GM23338 (cell line): ENCODE measurements around the gene HRH4. TPM values are rescaled to one million over a fixed set of nuclear protein-coding genes. Genes with fewer than 3 reads are reported as not detected.

Experiments used
- ATAC-seq: fragments of 200-7000 bp; cut with Tn5 transposase; 3 replicates; pipeline ENCODE4 v1.9.1; 2020
- DNase-seq: peaks from one replicate; pipeline ENCODE4 v3.0.0-alpha.2; 2015; ENCODE audit warnings: low spot score
- H2AFZ ChIP-seq: fragments of 200-600 bp; sonication (generic); 2 replicates; pipeline ENCODE4 v1.8.0; 2016; ENCODE audit warnings: antibody characterized with exemption, mild to moderate bottlenecking, moderate library complexity
- H3F3A ChIP-seq: fragments of 200-600 bp; sonication (generic); replicated peaks from 2 replicates; pipeline ENCODE4 v1.8.0; 2017; ENCODE audit warnings: antibody characterized with exemption, mixed run types, low read depth
- H3K27ac ChIP-seq: fragments of 200-600 bp; sonication (generic); 2 replicates; pipeline ENCODE4 v1.6.1; 2016; ENCODE audit warnings: low read depth
- H3K27me3 ChIP-seq: fragments of 200-600 bp; sonication (generic); 2 replicates; pipeline ENCODE4 v1.8.0; 2016; ENCODE audit warnings: mild to moderate bottlenecking, mixed run types, moderate library complexity; ENCODE audit not compliant: insufficient read depth
- H3K36me3 ChIP-seq: fragments of 200-600 bp; sonication (generic); 2 replicates; pipeline ENCODE4 v1.8.0; 2016; ENCODE audit warnings: mild to moderate bottlenecking; ENCODE audit not compliant: insufficient read depth
- H3K4me1 ChIP-seq: fragments of 200-600 bp; sonication (generic); 2 replicates; pipeline ENCODE4 v1.8.0; 2016; ENCODE audit warnings: mild to moderate bottlenecking, moderate library complexity; ENCODE audit not compliant: insufficient read depth
- H3K4me2 ChIP-seq: fragments of 200-600 bp; sonication (generic); 2 replicates; pipeline ENCODE4 v1.7.1; 2017; ENCODE audit warnings: mixed run types
- H3K4me3 ChIP-seq: fragments of 200-600 bp; sonication (generic); 2 replicates; pipeline ENCODE4 v1.6.1; 2016; ENCODE audit warnings: mixed run types
- H3K79me2 ChIP-seq: fragments of 200-600 bp; sonication (generic); replicated peaks from 2 replicates; pipeline ENCODE4 v1.8.0; 2017; ENCODE audit warnings: mild to moderate bottlenecking; ENCODE audit not compliant: insufficient read depth
- H3K9me2 ChIP-seq: fragments of 200-600 bp; sonication (generic); 2 replicates; pipeline ENCODE4 v1.8.0; 2017; ENCODE audit not compliant: insufficient read depth
- H4K20me1 ChIP-seq: fragments of 200-600 bp; sonication (generic); replicated peaks from 2 replicates; pipeline ENCODE4 v1.8.0; 2017; ENCODE audit warnings: mild to moderate bottlenecking; ENCODE audit not compliant: insufficient read depth
- H3K27ac Mint-ChIP-seq: 2 replicates; pipeline ENCODE4 v1.8.0; 2020; ENCODE audit warnings: inconsistent platforms, mild to moderate bottlenecking, moderate library complexity, mixed read lengths
- H3K27me3 Mint-ChIP-seq: 3 replicates; pipeline ENCODE4 v1.8.0; 2022; ENCODE audit warnings: low read depth, mild to moderate bottlenecking, moderate library complexity, mixed read lengths, inconsistent platforms; ENCODE audit not compliant: insufficient read depth, poor library complexity
- H3K36me3 Mint-ChIP-seq: 3 replicates; pipeline ENCODE4 v1.8.0; 2021; ENCODE audit warnings: low read depth, mild to moderate bottlenecking, inconsistent platforms, moderate library complexity, mixed read lengths
- H3K4me1 Mint-ChIP-seq: 3 replicates; pipeline ENCODE4 v1.8.0; 2020; ENCODE audit warnings: mild to moderate bottlenecking, inconsistent platforms, mixed read lengths
- H3K4me3 Mint-ChIP-seq: 3 replicates; pipeline ENCODE4 v1.8.0; 2021; ENCODE audit warnings: moderate library complexity, mild to moderate bottlenecking, inconsistent platforms, mixed read lengths
- H3K9me3 Mint-ChIP-seq: 3 replicates; pipeline ENCODE4 v1.8.0; 2020; ENCODE audit warnings: moderate library complexity, mild to moderate bottlenecking, inconsistent platforms, mixed read lengths
- CREB1 ChIP-seq: fragments of 250-450 bp; sonication (Bioruptor Pico); IDR thresholded peaks from 2 replicates; pipeline ENCODE4 v1.5.0; 2020; ENCODE audit warnings: low read depth, mild to moderate bottlenecking, moderate library complexity
- CTCF ChIP-seq, 2 experiments: fragments of 200-600 bp in 1 of 2; sonication (generic) in 1 of 2; conservative IDR thresholded peaks; 2 replicates each; pipeline versions ENCODE4 v1.5.1 to v1.6.1; 2016 to 2017; ENCODE audit warnings: antibody characterized with exemption in 2 of 2, low read depth in 2 of 2, mild to moderate bottlenecking in 2 of 2, moderate library complexity in 1 of 2
- EZH2phosphoT487 ChIP-seq: fragments of 200-600 bp; sonication (generic); IDR thresholded peaks from one replicate; pipeline ENCODE4 v1.8.1; 2018; ENCODE audit warnings: antibody characterized with exemption; ENCODE audit not compliant: unreplicated experiment
- JUNB ChIP-seq: IDR thresholded peaks from one replicate; pipeline ENCODE4 v1.6.1; 2016; ENCODE audit warnings: antibody characterized with exemption; ENCODE audit not compliant: unreplicated experiment
- NANOG ChIP-seq: IDR thresholded peaks from 2 replicates; pipeline ENCODE4 v1.6.1; 2016; ENCODE audit warnings: antibody characterized with exemption, borderline replicate concordance
- STAT1 ChIP-seq: IDR thresholded peaks from one replicate; pipeline ENCODE4 v1.6.1; 2016; ENCODE audit warnings: antibody characterized with exemption; ENCODE audit not compliant: unreplicated experiment
- polyA plus RNA-seq: library from polyadenylated mRNA; unstranded; fragments of >200 nt; fragmentation: Nextera tagmentation; extraction: Ambion mirVana; gene quantifications from 2 replicates; pipeline ENCODE4 v1.2.1, GENCODE V29; 2016
- total RNA-seq: library from RNA; depleted of rRNA; stranded (reverse); fragments of >200 nt; shearing (Covaris generic); gene quantifications from 2 replicates; pipeline ENCODE4 v1.2.3, GENCODE V29; 2014
- TF ChIP-seq, protein P1 (sequence below): IDR thresholded peaks from one replicate; pipeline ENCODE4 v1.6.1; 2018; ENCODE audit warnings: antibody characterized with exemption; ENCODE audit not compliant: unreplicated experiment

The HRH4 gene
- total and polyA plus RNA-seq, 2 experiments from 2014 or later: 0.17 TPM; not detected in 1

GRCh38 chr18:24506175-24506574 is 45.7 kb downstream of the HRH4 start (continued):
- no peak for TF ChIP-seq CTCF (conservative IDR thresholded peaks at IDR 0.05; ENCODE audit: low read depth in 2 of 2)
- TF ChIP-seq CREB1: no peak

DNA sequence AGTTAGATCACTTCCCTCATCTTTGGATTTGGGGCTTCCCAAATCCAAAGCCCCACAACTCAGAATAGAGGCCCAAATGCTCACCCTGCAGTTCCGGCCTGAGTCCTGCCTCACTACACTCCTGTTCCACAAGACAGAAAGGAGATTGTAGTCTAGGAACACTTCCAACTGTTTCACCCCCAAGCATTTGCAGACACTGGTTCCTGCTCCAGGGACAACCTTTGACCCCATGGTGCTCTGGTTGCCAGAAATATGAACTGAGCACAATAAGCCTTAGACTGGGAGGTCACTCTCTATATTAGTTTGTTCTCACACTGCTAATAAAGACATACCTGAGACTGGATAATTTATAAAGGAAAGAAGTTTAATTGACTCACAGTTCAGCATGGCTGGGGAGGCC is 49.0 kb downstream of the HRH4 start:
- no peak for TF ChIP-seq CREB1
- TF ChIP-seq JUNB: no peak
- TF ChIP-seq CTCF (conservative IDR thresholded peaks at IDR 0.05; ENCODE audit: low read depth in 2 of 2): no peak
- TF ChIP-seq, protein P1, sequence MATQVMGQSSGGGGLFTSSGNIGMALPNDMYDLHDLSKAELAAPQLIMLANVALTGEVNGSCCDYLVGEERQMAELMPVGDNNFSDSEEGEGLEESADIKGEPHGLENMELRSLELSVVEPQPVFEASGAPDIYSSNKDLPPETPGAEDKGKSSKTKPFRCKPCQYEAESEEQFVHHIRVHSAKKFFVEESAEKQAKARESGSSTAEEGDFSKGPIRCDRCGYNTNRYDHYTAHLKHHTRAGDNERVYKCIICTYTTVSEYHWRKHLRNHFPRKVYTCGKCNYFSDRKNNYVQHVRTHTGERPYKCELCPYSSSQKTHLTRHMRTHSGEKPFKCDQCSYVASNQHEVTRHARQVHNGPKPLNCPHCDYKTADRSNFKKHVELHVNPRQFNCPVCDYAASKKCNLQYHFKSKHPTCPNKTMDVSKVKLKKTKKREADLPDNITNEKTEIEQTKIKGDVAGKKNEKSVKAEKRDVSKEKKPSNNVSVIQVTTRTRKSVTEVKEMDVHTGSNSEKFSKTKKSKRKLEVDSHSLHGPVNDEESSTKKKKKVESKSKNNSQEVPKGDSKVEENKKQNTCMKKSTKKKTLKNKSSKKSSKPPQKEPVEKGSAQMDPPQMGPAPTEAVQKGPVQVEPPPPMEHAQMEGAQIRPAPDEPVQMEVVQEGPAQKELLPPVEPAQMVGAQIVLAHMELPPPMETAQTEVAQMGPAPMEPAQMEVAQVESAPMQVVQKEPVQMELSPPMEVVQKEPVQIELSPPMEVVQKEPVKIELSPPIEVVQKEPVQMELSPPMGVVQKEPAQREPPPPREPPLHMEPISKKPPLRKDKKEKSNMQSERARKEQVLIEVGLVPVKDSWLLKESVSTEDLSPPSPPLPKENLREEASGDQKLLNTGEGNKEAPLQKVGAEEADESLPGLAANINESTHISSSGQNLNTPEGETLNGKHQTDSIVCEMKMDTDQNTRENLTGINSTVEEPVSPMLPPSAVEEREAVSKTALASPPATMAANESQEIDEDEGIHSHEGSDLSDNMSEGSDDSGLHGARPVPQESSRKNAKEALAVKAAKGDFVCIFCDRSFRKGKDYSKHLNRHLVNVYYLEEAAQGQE: no peak
- TF ChIP-seq EZH2phosphoT487: no peak
- TF ChIP-seq NANOG: no peak
- TF ChIP-seq STAT1: no peak
- Histone ChIP-seq H3K9me2 (peaks cover 7% of the 10 kb centered on the region; the same call in 1 of the 2 replicates), H4K20me1 (no peaks in the 10 kb centered on the region), H3K4me2 (no peak overlapping the region), H3K4me1 (no peaks in the 10 kb centered on the region), H3K27me3 (no peaks in the 10 kb centered on the region), H3K36me3 (no peaks in the 10 kb centered on the region), H2AFZ (no peak overlapping the region), H3K27ac (no peak overlapping the region), H3K79me2 (no peaks in the 10 kb centered on the region), H3K4me3 (no peak overlapping the region), H3F3A (no peaks in the 10 kb centered on the region)
- Mint-ChIP-seq H3K9me3 (no peaks in the 10 kb centered on the region), H3K36me3 (no peaks in the 10 kb centered on the region), H3K27ac (no peak overlapping the region), H3K27me3 (no peaks in the 10 kb centered on the region), H3K4me3 (no peak overlapping the region), H3K4me1 (no peaks in the 10 kb centered on the region; the same call in 2 of the 3 replicates)
- no peak for ATAC-seq
- DNase-seq: no peak
